Erythroblast (primary cell): ENCODE data around the gene DSP.

Experiments used
- GATA1 ChIP-seq: IDR thresholded peaks from 2 replicates; pipeline ENCODE4 v1.6.1; 2011; ENCODE audit warnings: low read depth, mild to moderate bottlenecking, control low read depth, low read length, moderate library complexity
- POLR2A ChIP-seq: IDR thresholded peaks from 2 replicates; pipeline ENCODE4 v1.6.1; 2011; ENCODE audit warnings: mild to moderate bottlenecking, low read length

- TF ChIP-seq POLR2A (no peak), GATA1 (no peak)
These were observed 17.7 kb downstream of the DSP start for GRCh38 chr6:7559196-7559595.
